Keratinocyte (primary cell): Measurements from ENCODE around the gene CDKN1A.

Experiments
- EZH2 ChIP-seq: IDR thresholded peaks from one replicate; pipeline ENCODE4 v1.6.1; 2012; ENCODE audit warnings: inconsistent platforms, mild to moderate bottlenecking, low read length, moderate library complexity
- TF ChIP-seq, protein P1 (sequence below), 3 experiments: IDR thresholded peaks in 1 of 3; conservative IDR thresholded peaks in 1 of 3; optimal IDR thresholded peaks in 1 of 3; 2 replicates in 2 of 3; 3 replicates in 1 of 3; pipeline versions ENCODE3 to v1.5.1; 2011; ENCODE audit warnings: low read length in 3 of 3, mild to moderate bottlenecking in 3 of 3, moderate library complexity in 2 of 3, control low read depth in 1 of 3, inconsistent platforms in 1 of 3; ENCODE audit not compliant: insufficient read depth in 2 of 3; ENCODE audit errors: extremely low read depth in 1 of 3

- no peak for TF ChIP-seq EZH2
- TF ChIP-seq, protein P1, sequence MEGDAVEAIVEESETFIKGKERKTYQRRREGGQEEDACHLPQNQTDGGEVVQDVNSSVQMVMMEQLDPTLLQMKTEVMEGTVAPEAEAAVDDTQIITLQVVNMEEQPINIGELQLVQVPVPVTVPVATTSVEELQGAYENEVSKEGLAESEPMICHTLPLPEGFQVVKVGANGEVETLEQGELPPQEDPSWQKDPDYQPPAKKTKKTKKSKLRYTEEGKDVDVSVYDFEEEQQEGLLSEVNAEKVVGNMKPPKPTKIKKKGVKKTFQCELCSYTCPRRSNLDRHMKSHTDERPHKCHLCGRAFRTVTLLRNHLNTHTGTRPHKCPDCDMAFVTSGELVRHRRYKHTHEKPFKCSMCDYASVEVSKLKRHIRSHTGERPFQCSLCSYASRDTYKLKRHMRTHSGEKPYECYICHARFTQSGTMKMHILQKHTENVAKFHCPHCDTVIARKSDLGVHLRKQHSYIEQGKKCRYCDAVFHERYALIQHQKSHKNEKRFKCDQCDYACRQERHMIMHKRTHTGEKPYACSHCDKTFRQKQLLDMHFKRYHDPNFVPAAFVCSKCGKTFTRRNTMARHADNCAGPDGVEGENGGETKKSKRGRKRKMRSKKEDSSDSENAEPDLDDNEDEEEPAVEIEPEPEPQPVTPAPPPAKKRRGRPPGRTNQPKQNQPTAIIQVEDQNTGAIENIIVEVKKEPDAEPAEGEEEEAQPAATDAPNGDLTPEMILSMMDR (optimal IDR thresholded peaks at IDR 0.05 in 1 of 3, IDR thresholded peaks at IDR 0.05 in 1 of 3, conservative IDR thresholded peaks at IDR 0.05 in 1 of 3; ENCODE audit: extremely low read depth in 1 of 3, insufficient read depth in 2 of 3, low read length in 3 of 3) = no peak
Measured at GRCh38 chr6:36688063-36688738, 9.7 kb downstream of the CDKN1A start.
